Measurements from ENCODE around the gene SIDT2.

- TF ChIP-seq YY1 (IDR thresholded peaks at IDR 0.05; ENCODE audit: insufficient read depth, insufficient read length), result no peak
- TF ChIP-seq ZNF274 (IDR thresholded peaks at IDR 0.05; ENCODE audit: low read depth, low read length), result no peak
- TF ChIP-seq SUZ12 (IDR thresholded peaks at IDR 0.05; ENCODE audit: extremely low read depth, insufficient read depth, insufficient read length), result no peak
Observed at GRCh38 chr11:117225553-117226170, 47.1 kb downstream of the SIDT2 start.

All from NT2/D1 (cell line).